Breast epithelium (tissue), 4 donors: Measurements from ENCODE around the gene ZCCHC14. TPM values are rescaled to one million over a fixed set of nuclear protein-coding genes. Genes with fewer than 3 reads are reported as not detected.

Source experiments
- DNase-seq, 2 donors: peaks; one replicate each; pipeline ENCODE4 v3.0.0-alpha.2; 2019; ENCODE audit warnings: low spot score in 2 of 2
- H3K27ac ChIP-seq, 2 donors: fragments of 200-600 bp; sonication (generic) in 1 of 2; one replicate each; pipeline ENCODE4 v1.5.1; 2016 to 2019; ENCODE audit warnings: mild to moderate bottlenecking in 1 of 2
- H3K27me3 ChIP-seq, 2 donors: fragments of 200-600 bp; sonication (generic) in 1 of 2; one replicate each; pipeline versions ENCODE4 v1.5.1 to v1.6.0; 2017 to 2019; ENCODE audit warnings: control low read depth in 1 of 2, mild to moderate bottlenecking in 1 of 2
- H3K36me3 ChIP-seq: fragments of 200-600 bp; one replicate; pipeline ENCODE4 v1.5.1; 2019
- H3K4me1 ChIP-seq, 2 donors: fragments of 200-600 bp; sonication (generic); one replicate each; pipeline ENCODE4 v1.5.1; 2016 to 2019; ENCODE audit warnings: control low read depth in 1 of 2
- H3K4me3 ChIP-seq, 3 donors: fragments of 200-600 bp; sonication (generic); 1 replicate in 2 of 3; 2 replicates in 1 of 3; pipeline ENCODE4 v1.5.1; 2016 to 2019; ENCODE audit warnings: mild to moderate bottlenecking in 3 of 3, moderate library complexity in 2 of 3
- H3K9me3 ChIP-seq, 2 donors: fragments of 200-600 bp; sonication (generic) in 1 of 2; one replicate each; pipeline ENCODE4 v1.5.1; 2016 to 2019; ENCODE audit warnings: control low read depth in 1 of 2
- CTCF ChIP-seq, 3 donors: fragments of 450-650 bp; IDR thresholded peaks; one replicate each; pipeline ENCODE4 v1.5.1; 2016 to 2017; ENCODE audit warnings: antibody characterized with exemption in 3 of 3, mild to moderate bottlenecking in 3 of 3, moderate library complexity in 3 of 3
- POLR2A ChIP-seq: fragments of 450-650 bp; IDR thresholded peaks from one replicate; pipeline ENCODE4 v1.6.1; 2016; ENCODE audit warnings: antibody characterized with exemption, mild to moderate bottlenecking, moderate library complexity
- POLR2AphosphoS5 ChIP-seq, 3 donors: sonication (generic); formaldehyde crosslinking; IDR thresholded peaks; one replicate each; pipeline ENCODE4 v1.6.1; 2017; ENCODE audit warnings: antibody characterized with exemption in 3 of 3
- intact Hi-C: fragments of 100-400 bp; cut with DNase I; formaldehyde crosslinking; loops from one replicate; pipeline ENCODE4 v1.15.1; 2023; ENCODE audit warnings: low total_unique reads
- total RNA-seq, 3 donors: library from RNA; depleted of rRNA; stranded (reverse); fragments of >200 nt; gene quantifications; one replicate each; pipeline ENCODE4 v1.1.0, GENCODE V29; 2016

The ZCCHC14 gene
- total RNA-seq, 3 donors from 2014 or later = 15.2 to 21.0 (median 18.7) TPM

DNA sequence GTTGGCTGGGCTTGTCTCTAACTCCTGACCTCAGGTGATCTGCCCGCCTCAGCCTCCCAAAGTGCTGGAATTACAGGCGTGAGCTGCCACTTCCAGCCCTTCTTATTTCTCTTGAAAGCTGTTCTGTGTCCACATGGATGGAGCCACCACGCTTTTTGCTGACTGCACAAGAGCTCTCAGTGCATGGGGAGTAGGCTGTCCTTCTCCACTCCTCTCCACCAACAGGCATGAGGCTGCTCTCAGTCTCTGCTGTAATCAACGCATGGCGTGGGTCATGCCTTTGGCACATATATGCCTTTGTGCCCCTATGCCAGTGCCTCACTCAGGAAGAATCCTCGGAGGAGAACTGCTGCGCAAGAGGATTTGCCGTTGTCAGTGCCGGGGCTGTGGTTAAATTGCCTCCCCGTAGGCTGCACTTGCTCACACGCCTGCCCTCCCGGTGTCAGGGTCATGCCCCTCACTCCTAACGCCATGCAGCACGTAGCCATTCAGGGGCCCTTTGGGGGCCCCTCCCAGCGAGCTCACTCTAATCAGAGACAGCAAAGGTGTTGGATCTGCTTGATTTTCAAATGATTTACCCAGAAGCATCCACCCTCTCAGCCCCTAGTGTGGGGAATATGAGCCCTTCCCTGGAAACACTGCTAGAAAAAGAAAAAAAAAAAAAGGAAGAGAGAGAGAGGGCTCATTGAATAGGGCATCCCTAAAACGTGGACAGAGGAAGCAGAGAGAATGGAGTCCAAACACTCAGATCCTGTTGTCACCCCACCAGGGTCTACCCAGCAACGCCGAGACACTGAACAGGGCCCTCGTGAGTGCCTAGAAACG, 47.5 kb upstream of the ZCCHC14 start:
- Histone ChIP-seq H3K36me3 (no peaks in the 10 kb centered on the region), H3K4me3 (no peak overlapping the region), H3K4me1 (no peaks in the 10 kb centered on the region), H3K27me3 (peaks cover 0 to 20% of the 10 kb centered on the region in 2 donors), H3K27ac (no peak overlapping the region), H3K9me3 (no peaks in the 10 kb centered on the region)
- DNase-seq = no peak
- intact Hi-C loops = loop anchor here (1.0 kb wide), 1 partner anchor 49 kb away; no protein-coding TSS in a partner anchor
- TF ChIP-seq POLR2A (no peak), CTCF (IDR thresholded peaks at IDR 0.05) (no peak), POLR2AphosphoS5 (IDR thresholded peaks at IDR 0.05) (no peak)

DNA sequence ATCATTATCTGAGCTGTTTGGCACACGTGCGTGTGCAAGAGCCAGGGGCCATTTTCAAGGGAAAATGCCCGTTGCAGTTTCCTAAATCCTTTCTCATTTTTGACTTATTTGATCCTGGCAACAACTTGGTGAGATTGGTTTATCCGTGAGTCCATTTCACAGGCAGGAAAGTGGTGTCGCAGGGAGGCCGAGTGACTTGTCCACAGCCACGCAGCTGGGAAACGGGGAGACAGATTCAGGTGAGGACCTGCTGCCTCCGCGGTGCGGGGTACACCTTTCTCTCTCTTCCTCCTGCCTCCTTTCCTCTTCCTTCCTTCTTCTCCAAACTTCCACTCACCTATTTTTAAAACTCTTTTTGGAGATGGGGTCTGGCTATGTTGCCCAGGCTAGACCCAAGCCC, 46.3 kb upstream of the ZCCHC14 start:
- H3K36me3 ChIP-seq = no peaks in the 10 kb centered on the region
- no peak for DNase-seq
- H3K4me1 ChIP-seq = no peaks in the 10 kb centered on the region
- H3K27me3 ChIP-seq = peaks cover 0 to 20% of the 10 kb centered on the region in 2 donors
- TF ChIP-seq CTCF (IDR thresholded peaks at IDR 0.05) (no peak), POLR2A (no peak), POLR2AphosphoS5 (IDR thresholded peaks at IDR 0.05) (no peak)
- peak overlapping the region in 1 of 2 donors; percentile 32 for H3K27ac ChIP-seq
- intact Hi-C loops = no loop called here
- H3K4me3 ChIP-seq = no peak overlapping the region
- no peaks in the 10 kb centered on the region for H3K9me3 ChIP-seq

- TF ChIP-seq POLR2AphosphoS5 (IDR thresholded peaks at IDR 0.05) (no peak), POLR2A (no peak), CTCF (IDR thresholded peaks at IDR 0.05) (no peak)
- Histone ChIP-seq H3K4me1 (no peaks in the 10 kb centered on the region), H3K4me3 (no peak overlapping the region), H3K9me3 (peaks cover 0 to 4% of the 10 kb centered on the region in 2 donors), H3K27ac (peak overlapping the region in 1 of 2 donors; percentile 32), H3K27me3 (peaks cover 0 to 20% of the 10 kb centered on the region in 2 donors), H3K36me3 (no peaks in the 10 kb centered on the region)
- intact Hi-C loops = no loop called here
- DNase-seq = no peak
These were observed 45.8 kb upstream of the ZCCHC14 start for GRCh38 chr16:87538594-87538993.

GRCh38 chr16:87538160-87538559, 45.3 kb upstream of the ZCCHC14 start:
- intact Hi-C loops = no loop called here
- no peak overlapping the region for H3K27ac ChIP-seq
- no peak for DNase-seq

More at GRCh38 chr16:87538160-87538559, 45.3 kb upstream of the ZCCHC14 start:
- Histone ChIP-seq H3K27me3 (peaks cover 0 to 20% of the 10 kb centered on the region in 2 donors), H3K4me1 (no peaks in the 10 kb centered on the region), H3K36me3 (no peaks in the 10 kb centered on the region), H3K9me3 (peaks cover 2 to 8% of the 10 kb centered on the region in 2 donors), H3K4me3 (no peak overlapping the region)
- no peak for TF ChIP-seq POLR2A
- TF ChIP-seq POLR2AphosphoS5 (IDR thresholded peaks at IDR 0.05) = no peak
- no peak for TF ChIP-seq CTCF (IDR thresholded peaks at IDR 0.05)
